GM12872 (cell line): ENCODE results near the gene UBE3B.
A peak's percentile ranks its signal among the peaks of the same experiment; 100 is the strongest.

Source experiments
- CTCF ChIP-seq: IDR thresholded peaks from 3 replicates; pipeline ENCODE4 v1.5.1; 2011; ENCODE audit warnings: low read depth, mild to moderate bottlenecking, low read length, moderate library complexity; ENCODE audit not compliant: insufficient read depth

Gene UBE3B

GRCh38 chr12:109517619-109518018 is 40.2 kb downstream of the UBE3B start:
- no peak for TF ChIP-seq CTCF

GRCh38 chr12:109518820-109519665 is 41.6 kb downstream of the UBE3B start:
- peak; percentile 82 for TF ChIP-seq CTCF

GRCh38 chr12:109519787-109520186 is 42.4 kb downstream of the UBE3B start:
- no peak for TF ChIP-seq CTCF

GRCh38 chr12:109521831-109522230 is 44.4 kb downstream of the UBE3B start:
- TF ChIP-seq CTCF, result no peak

GRCh38 chr12:109523071-109523470 is 45.6 kb downstream of the UBE3B start:
- TF ChIP-seq CTCF, result no peak

- TF ChIP-seq CTCF, result no peak
Measured at GRCh38 chr12:109523504-109523903, 46.1 kb downstream of the UBE3B start.

GRCh38 chr12:109524466-109525278 is 47.2 kb downstream of the UBE3B start:
- TF ChIP-seq CTCF, result no peak
